GM23338 (cell line): ENCODE results near the gene SMTNL2. TPM values are rescaled to one million over a fixed set of nuclear protein-coding genes. Genes with fewer than 3 reads are reported as not detected.
"Not testable (repeated sequence)": the region's sequence is repeated elsewhere in the genome, so short reads cannot be mapped to it uniquely, and the experiment has no call there.

ENCODE experiments used
- ATAC-seq: fragments of 200-7000 bp; cut with Tn5 transposase; 3 replicates; pipeline ENCODE4 v1.9.1; 2020
- DNase-seq: peaks from one replicate; pipeline ENCODE4 v3.0.0-alpha.2; 2015; ENCODE audit warnings: low spot score
- H2AFZ ChIP-seq: fragments of 200-600 bp; sonication (generic); 2 replicates; pipeline ENCODE4 v1.8.0; 2016; ENCODE audit warnings: antibody characterized with exemption, mild to moderate bottlenecking, moderate library complexity
- H3F3A ChIP-seq: fragments of 200-600 bp; sonication (generic); replicated peaks from 2 replicates; pipeline ENCODE4 v1.8.0; 2017; ENCODE audit warnings: antibody characterized with exemption, mixed run types, low read depth
- H3K27ac ChIP-seq: fragments of 200-600 bp; sonication (generic); 2 replicates; pipeline ENCODE4 v1.6.1; 2016; ENCODE audit warnings: low read depth
- H3K27me3 ChIP-seq: fragments of 200-600 bp; sonication (generic); 2 replicates; pipeline ENCODE4 v1.8.0; 2016; ENCODE audit warnings: mild to moderate bottlenecking, mixed run types, moderate library complexity; ENCODE audit not compliant: insufficient read depth
- H3K36me3 ChIP-seq: fragments of 200-600 bp; sonication (generic); 2 replicates; pipeline ENCODE4 v1.8.0; 2016; ENCODE audit warnings: mild to moderate bottlenecking; ENCODE audit not compliant: insufficient read depth
- H3K4me1 ChIP-seq: fragments of 200-600 bp; sonication (generic); 2 replicates; pipeline ENCODE4 v1.8.0; 2016; ENCODE audit warnings: mild to moderate bottlenecking, moderate library complexity; ENCODE audit not compliant: insufficient read depth
- H3K4me2 ChIP-seq: fragments of 200-600 bp; sonication (generic); 2 replicates; pipeline ENCODE4 v1.7.1; 2017; ENCODE audit warnings: mixed run types
- H3K4me3 ChIP-seq: fragments of 200-600 bp; sonication (generic); 2 replicates; pipeline ENCODE4 v1.6.1; 2016; ENCODE audit warnings: mixed run types
- H3K79me2 ChIP-seq: fragments of 200-600 bp; sonication (generic); replicated peaks from 2 replicates; pipeline ENCODE4 v1.8.0; 2017; ENCODE audit warnings: mild to moderate bottlenecking; ENCODE audit not compliant: insufficient read depth
- H3K9me2 ChIP-seq: fragments of 200-600 bp; sonication (generic); 2 replicates; pipeline ENCODE4 v1.8.0; 2017; ENCODE audit not compliant: insufficient read depth
- H4K20me1 ChIP-seq: fragments of 200-600 bp; sonication (generic); replicated peaks from 2 replicates; pipeline ENCODE4 v1.8.0; 2017; ENCODE audit warnings: mild to moderate bottlenecking; ENCODE audit not compliant: insufficient read depth
- H3K27ac Mint-ChIP-seq: 2 replicates; pipeline ENCODE4 v1.8.0; 2020; ENCODE audit warnings: inconsistent platforms, mild to moderate bottlenecking, moderate library complexity, mixed read lengths
- H3K27me3 Mint-ChIP-seq: 3 replicates; pipeline ENCODE4 v1.8.0; 2022; ENCODE audit warnings: low read depth, mild to moderate bottlenecking, moderate library complexity, mixed read lengths, inconsistent platforms; ENCODE audit not compliant: insufficient read depth, poor library complexity
- H3K36me3 Mint-ChIP-seq: 3 replicates; pipeline ENCODE4 v1.8.0; 2021; ENCODE audit warnings: low read depth, mild to moderate bottlenecking, inconsistent platforms, moderate library complexity, mixed read lengths
- H3K4me1 Mint-ChIP-seq: 3 replicates; pipeline ENCODE4 v1.8.0; 2020; ENCODE audit warnings: mild to moderate bottlenecking, inconsistent platforms, mixed read lengths
- H3K4me3 Mint-ChIP-seq: 3 replicates; pipeline ENCODE4 v1.8.0; 2021; ENCODE audit warnings: moderate library complexity, mild to moderate bottlenecking, inconsistent platforms, mixed read lengths
- H3K9me3 Mint-ChIP-seq: 3 replicates; pipeline ENCODE4 v1.8.0; 2020; ENCODE audit warnings: moderate library complexity, mild to moderate bottlenecking, inconsistent platforms, mixed read lengths
- CTCF ChIP-seq, 2 experiments: fragments of 200-600 bp in 1 of 2; sonication (generic) in 1 of 2; conservative IDR thresholded peaks; 2 replicates each; pipeline versions ENCODE4 v1.5.1 to v1.6.1; 2016 to 2017; ENCODE audit warnings: antibody characterized with exemption in 2 of 2, low read depth in 2 of 2, mild to moderate bottlenecking in 2 of 2, moderate library complexity in 1 of 2
- ETS1 ChIP-seq: IDR thresholded peaks from 2 replicates; pipeline ENCODE4 v1.6.1; 2016; ENCODE audit warnings: antibody characterized with exemption
- EZH2 ChIP-seq: fragments of 200-600 bp; sonication (generic); IDR thresholded peaks from one replicate; pipeline ENCODE4 v1.8.0; 2017; ENCODE audit warnings: antibody characterized with exemption, mild to moderate bottlenecking, low read depth; ENCODE audit not compliant: unreplicated experiment
- REST ChIP-seq: IDR thresholded peaks from one replicate; pipeline ENCODE4 v1.6.1; 2018; ENCODE audit warnings: antibody characterized with exemption; ENCODE audit not compliant: unreplicated experiment
- ZNF114 ChIP-seq: fragments of 250-450 bp; sonication (Bioruptor Pico); IDR thresholded peaks from 2 replicates; pipeline ENCODE4 v1.5.0; 2020; ENCODE audit warnings: mild to moderate bottlenecking, moderate library complexity
- ZNF331 ChIP-seq: fragments of 250-450 bp; sonication (Bioruptor Pico); IDR thresholded peaks from 2 replicates; pipeline ENCODE4 v1.5.0; 2020; ENCODE audit warnings: low read depth, mild to moderate bottlenecking, moderate library complexity
- polyA plus RNA-seq: library from polyadenylated mRNA; unstranded; fragments of >200 nt; fragmentation: Nextera tagmentation; extraction: Ambion mirVana; gene quantifications from 2 replicates; pipeline ENCODE4 v1.2.1, GENCODE V29; 2016
- total RNA-seq: library from RNA; depleted of rRNA; stranded (reverse); fragments of >200 nt; shearing (Covaris generic); gene quantifications from 2 replicates; pipeline ENCODE4 v1.2.3, GENCODE V29; 2014

SMTNL2 gene
- total and polyA plus RNA-seq, 2 experiments from 2014 or later = 1.3 to 4.3 TPM

GRCh38 chr17:4594931-4595684 lies 10.8 kb downstream of the SMTNL2 start:
- H3K27ac Mint-ChIP-seq = peak overlapping the region; percentile 77
- peak; percentile 59 for ATAC-seq

GRCh38 chr17:4595685-4596342 lies 11.5 kb downstream of the SMTNL2 start:
- H3K9me3 Mint-ChIP-seq, H3K4me3 ChIP-seq, H3K36me3 ChIP-seq, H3K79me2 ChIP-seq, H3K4me3 Mint-ChIP-seq, H3K27ac Mint-ChIP-seq, ATAC-seq, DNase-seq, H3K9me2 ChIP-seq, H3K27ac ChIP-seq, H4K20me1 ChIP-seq, H2AFZ ChIP-seq, H3K4me2 ChIP-seq, H3K27me3 ChIP-seq, H3F3A ChIP-seq, H3K36me3 Mint-ChIP-seq: not testable (repeated sequence)
- peaks cover 38% of the 10 kb centered on the region for H3K4me1 Mint-ChIP-seq
- H3K27me3 Mint-ChIP-seq = peaks cover 11% of the 10 kb centered on the region
- H3K4me1 ChIP-seq = peaks cover 26% of the 10 kb centered on the region

More at GRCh38 chr17:4594931-4595684, 10.8 kb downstream of the SMTNL2 start:
- Histone ChIP-seq H4K20me1 (no peaks in the 10 kb centered on the region), H3K36me3 (no peaks in the 10 kb centered on the region), H3K79me2 (no peaks in the 10 kb centered on the region), H3K4me1 (peaks cover 19% of the 10 kb centered on the region), H3K9me2 (no peaks in the 10 kb centered on the region), H3K27me3 (no peaks in the 10 kb centered on the region), H3K4me3 (no peak overlapping the region), H3K4me2 (0 out of 2 replicates have a peak overlapping the region, but pooled peaks have one; percentile 10), H3F3A (0 out of 2 replicates have a peak, but pooled peaks cover 5% of the 10 kb centered on the region), H2AFZ (peak overlapping the region; percentile 91), H3K27ac (no peak overlapping the region)
- no peaks in the 10 kb centered on the region for H3K9me3 Mint-ChIP-seq
- peak overlapping the region; percentile 29; the same call in 2 of the 3 replicates for H3K4me3 Mint-ChIP-seq
- no peak for TF ChIP-seq EZH2
- TF ChIP-seq CTCF (conservative IDR thresholded peaks at IDR 0.05; ENCODE audit: low read depth in 2 of 2) = peak; percentile 37 to 62; a peak in 3 of 4 replicates
- peaks cover 31% of the 10 kb centered on the region for H3K4me1 Mint-ChIP-seq
- H3K36me3 Mint-ChIP-seq = no peaks in the 10 kb centered on the region
- peak; percentile 89 for DNase-seq
- peaks cover 11% of the 10 kb centered on the region for H3K27me3 Mint-ChIP-seq

GRCh38 chr17:4596636-4597380 lies 12.5 kb downstream of the SMTNL2 start:
- Mint-ChIP-seq H3K36me3 (no peaks in the 10 kb centered on the region), H3K27ac (no peak overlapping the region), H3K9me3 (no peaks in the 10 kb centered on the region), H3K27me3 (peaks cover 17% of the 10 kb centered on the region), H3K4me3 (no peak overlapping the region), H3K4me1 (peaks cover 39% of the 10 kb centered on the region)
- H3K27ac ChIP-seq = no peak overlapping the region
- TF ChIP-seq REST = no peak
- no peak for TF ChIP-seq ZNF114 (CRISPR knock-in tag)
- TF ChIP-seq ETS1 = no peak
- no peak for TF ChIP-seq ZNF331 (CRISPR knock-in tag)
- no peak for TF ChIP-seq CTCF (conservative IDR thresholded peaks at IDR 0.05; ENCODE audit: low read depth in 2 of 2)
- no peak overlapping the region for H3K4me3 ChIP-seq
- 0 out of 2 replicates have a peak, but pooled peaks cover 9% of the 10 kb centered on the region for H3F3A ChIP-seq
- no peaks in the 10 kb centered on the region for H4K20me1 ChIP-seq
- H3K27me3 ChIP-seq = no peaks in the 10 kb centered on the region
- DNase-seq (no peak), ATAC-seq (no peak)
- no peaks in the 10 kb centered on the region for H3K9me2 ChIP-seq
- H3K36me3 ChIP-seq = no peaks in the 10 kb centered on the region
- no peak overlapping the region for H2AFZ ChIP-seq
- H3K79me2 ChIP-seq = no peaks in the 10 kb centered on the region
- H3K4me2 ChIP-seq = no peak overlapping the region
- H3K4me1 ChIP-seq = peaks cover 28% of the 10 kb centered on the region
